Fibroblast of skin of right biceps (primary cell): ENCODE data around the gene NDUFB7.

Source experiments
- DNase-seq: peaks from one replicate; pipeline ENCODE4 v3.0.0-alpha.2; 2013

The NDUFB7 gene

GRCh38 chr19:14519245-14519859 is 52.5 kb downstream of the NDUFB7 start:
- no peak for DNase-seq

- DNase-seq, result peak; percentile 79
Observed at GRCh38 chr19:14517840-14518505, 53.9 kb downstream of the NDUFB7 start, which contains the start of gene DNAJB1. DNAJB1 (minus strand) TSS chr19:14518397; CDS start chr19:14518349, 48 bp downstream.

GRCh38 chr19:14517446-14517839 is 54.4 kb downstream of the NDUFB7 start:
- no peak for DNase-seq

DNA sequence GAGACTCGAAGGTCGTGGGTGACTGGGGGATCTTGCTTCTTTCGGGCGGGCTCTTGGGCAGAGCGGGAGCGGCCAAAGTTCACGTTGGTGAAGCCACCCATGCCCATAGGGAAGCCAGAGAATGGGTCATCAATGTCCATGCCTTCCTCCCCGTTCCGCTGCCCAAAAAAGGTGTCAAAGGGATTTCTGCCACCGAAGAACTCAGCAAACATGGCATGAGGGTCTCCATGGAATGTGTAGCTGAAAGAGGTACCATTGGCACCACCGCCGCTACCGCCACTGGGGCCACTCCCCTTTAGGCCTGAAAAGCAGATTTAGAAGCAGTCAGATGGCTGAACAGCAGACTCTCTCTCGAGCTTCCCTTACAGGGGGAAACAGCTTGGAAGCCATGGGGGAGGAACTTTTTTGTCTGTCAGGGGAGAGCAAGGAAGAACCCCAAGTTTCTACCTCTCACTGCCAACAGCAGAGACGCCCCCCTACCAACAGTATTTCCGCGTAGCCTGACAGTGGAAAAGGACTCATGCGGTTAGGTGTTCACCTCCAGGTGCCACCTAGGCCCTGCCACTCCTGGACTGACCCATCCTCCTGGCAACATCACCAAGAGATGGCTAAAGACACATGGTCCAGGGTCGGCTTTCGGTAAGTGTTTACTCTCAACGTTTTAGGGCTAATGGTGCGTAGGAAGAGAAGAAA is 55.0 kb downstream of the NDUFB7 start:
- no peak for DNase-seq
